ENCODE measurements around the gene AGFG2. TPM values are rescaled to one million over a fixed set of nuclear protein-coding genes. Genes with fewer than 3 reads are reported as not detected.

AGFG2 gene
- total and polyA plus RNA-seq, 8 donors = 7.9 to 154 (median 12.8) TPM

DNA sequence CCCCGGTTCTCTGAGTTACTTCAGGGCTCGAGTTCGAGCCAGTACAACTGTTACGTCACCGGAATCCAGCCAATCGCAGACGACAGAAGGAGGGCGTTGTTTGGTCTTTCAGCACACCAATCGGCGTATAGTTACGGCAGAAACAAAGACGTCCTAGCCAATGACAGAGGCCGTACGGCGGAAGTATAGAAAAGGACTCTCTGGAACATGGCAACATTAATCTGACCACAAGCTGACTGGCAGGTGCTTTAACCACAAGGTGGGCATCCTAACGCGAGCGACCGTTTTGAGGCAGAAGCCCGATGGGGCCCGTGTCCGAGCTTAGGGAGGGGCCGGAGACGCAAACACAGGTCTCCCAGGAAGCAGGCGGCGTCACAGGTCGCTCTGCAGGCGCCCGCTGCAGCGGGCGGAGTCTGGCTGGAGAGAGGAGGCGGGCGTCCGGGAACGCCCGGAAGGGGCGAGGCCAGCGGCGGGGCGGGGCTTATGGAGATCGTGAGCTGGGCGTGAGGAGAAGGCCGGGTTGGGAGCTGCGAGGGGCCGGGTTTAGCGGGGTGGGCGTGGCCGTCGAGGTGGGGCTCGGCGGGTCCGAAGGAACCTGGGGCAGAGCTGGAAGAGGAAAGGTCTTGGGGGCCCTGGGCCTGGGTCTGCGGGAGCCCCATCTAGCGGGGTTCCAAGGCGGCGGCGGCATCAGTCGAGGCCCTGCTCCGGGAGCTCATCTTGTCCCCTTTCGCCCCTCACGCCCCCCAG lies 73.2 kb downstream of the AGFG2 start, which contains the start of gene MOSPD3:
TSS of gene MOSPD3 (plus strand) at position 558 of the 747 bp plus-strand sequence. CDS start 252 bp downstream, outside the sequence.
- peak; percentile 99 to 100 for DNase-seq
- Histone ChIP-seq H3K4me1 (peaks cover 9 to 22% (median 20%) of the 10 kb centered on the region in 4 donors), H3K9me3 (no peaks in the 10 kb centered on the region), H3K4me3 (peak within 1 kb of the TSS; percentile 70 to 89 (median 86)), H3K27ac (peak within 1 kb of the TSS; percentile 88 to 98 (median 96)), H3K27me3 (no peaks in the 10 kb centered on the region), H3K36me3 (peaks cover 0 to 22% (median 14%) of the 10 kb centered on the region in 4 donors)
- TF ChIP-seq POLR2A (IDR thresholded peaks at IDR 0.05) = peak in 2 of 4 donors; percentile 8 to 23
- TF ChIP-seq POLR2AphosphoS5 (IDR thresholded peaks at IDR 0.05) = peak; percentile 56 to 86 (median 82)
- TF ChIP-seq, protein P1, sequence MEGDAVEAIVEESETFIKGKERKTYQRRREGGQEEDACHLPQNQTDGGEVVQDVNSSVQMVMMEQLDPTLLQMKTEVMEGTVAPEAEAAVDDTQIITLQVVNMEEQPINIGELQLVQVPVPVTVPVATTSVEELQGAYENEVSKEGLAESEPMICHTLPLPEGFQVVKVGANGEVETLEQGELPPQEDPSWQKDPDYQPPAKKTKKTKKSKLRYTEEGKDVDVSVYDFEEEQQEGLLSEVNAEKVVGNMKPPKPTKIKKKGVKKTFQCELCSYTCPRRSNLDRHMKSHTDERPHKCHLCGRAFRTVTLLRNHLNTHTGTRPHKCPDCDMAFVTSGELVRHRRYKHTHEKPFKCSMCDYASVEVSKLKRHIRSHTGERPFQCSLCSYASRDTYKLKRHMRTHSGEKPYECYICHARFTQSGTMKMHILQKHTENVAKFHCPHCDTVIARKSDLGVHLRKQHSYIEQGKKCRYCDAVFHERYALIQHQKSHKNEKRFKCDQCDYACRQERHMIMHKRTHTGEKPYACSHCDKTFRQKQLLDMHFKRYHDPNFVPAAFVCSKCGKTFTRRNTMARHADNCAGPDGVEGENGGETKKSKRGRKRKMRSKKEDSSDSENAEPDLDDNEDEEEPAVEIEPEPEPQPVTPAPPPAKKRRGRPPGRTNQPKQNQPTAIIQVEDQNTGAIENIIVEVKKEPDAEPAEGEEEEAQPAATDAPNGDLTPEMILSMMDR (IDR thresholded peaks at IDR 0.05) = peak in 1 of 7 experiments; percentile 21
- peak; percentile 19 for TF ChIP-seq EP300 (IDR thresholded peaks at IDR 0.05)
- intact Hi-C loops (cut with DNase I; ENCODE audit: low total_unique reads) = no loop called here
- WGBS, 5 donors = 0 to 1% (median 0%) methylated on average over 24 to 61 of the region's 61 CpGs

DNA sequence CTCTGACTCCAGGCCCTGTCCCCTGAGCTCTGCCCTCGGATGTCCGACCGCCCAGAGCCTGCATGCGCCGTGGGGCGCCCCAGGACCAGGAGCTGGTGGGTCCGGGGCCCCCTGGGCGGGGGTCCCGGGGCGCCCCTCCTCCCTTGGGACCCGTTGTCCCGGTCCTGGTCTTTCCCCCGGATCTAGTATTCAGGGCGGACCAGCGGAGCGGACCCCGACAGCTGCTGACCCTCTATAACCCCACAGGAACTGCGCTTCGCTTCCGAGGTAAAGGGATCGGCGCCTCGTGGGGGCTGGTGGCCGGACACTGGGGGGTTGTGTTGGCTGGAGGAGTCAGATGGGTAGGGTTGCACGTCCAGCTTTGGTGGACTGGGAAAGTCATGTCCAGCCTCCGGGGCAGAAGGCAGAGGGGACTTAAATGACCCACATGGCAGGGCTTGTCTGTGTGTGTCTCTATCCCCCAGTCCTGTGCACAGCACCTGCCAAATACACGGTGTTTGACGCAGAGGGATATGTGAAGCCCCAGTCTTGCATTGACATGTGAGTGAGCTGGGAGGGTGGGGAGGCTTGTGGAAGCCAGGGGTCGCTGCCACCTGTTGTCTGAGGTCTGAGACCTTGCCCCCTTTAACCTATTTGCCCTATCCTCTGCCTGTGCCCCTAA lies 73.9 kb downstream of the AGFG2 start:
- peak in 1 of 2 donors; percentile 57 for DNase-seq
- peaks cover 9 to 22% (median 20%) of the 10 kb centered on the region in 4 donors for H3K4me1 ChIP-seq
- intact Hi-C loops (cut with DNase I; ENCODE audit: low total_unique reads) = no loop called here
- peak overlapping the region; percentile 70 to 89 (median 86) for H3K4me3 ChIP-seq
- WGBS, 5 donors = 1 to 6% (median 3%) methylated on average over 11 to 29 of the region's 29 CpGs
- H3K27me3 ChIP-seq = no peaks in the 10 kb centered on the region
- no peaks in the 10 kb centered on the region for H3K9me3 ChIP-seq
- TF ChIP-seq EP300 (IDR thresholded peaks at IDR 0.05) (no peak), POLR2A (IDR thresholded peaks at IDR 0.05) (no peak), POLR2AphosphoS5 (IDR thresholded peaks at IDR 0.05) (no peak)
- TF ChIP-seq, protein P1 (IDR thresholded peaks at IDR 0.05) = no peak
- H3K27ac ChIP-seq = peak overlapping the region; percentile 53 to 98 (median 95)
- H3K36me3 ChIP-seq = peaks cover 0 to 22% (median 14%) of the 10 kb centered on the region in 4 donors

DNA sequence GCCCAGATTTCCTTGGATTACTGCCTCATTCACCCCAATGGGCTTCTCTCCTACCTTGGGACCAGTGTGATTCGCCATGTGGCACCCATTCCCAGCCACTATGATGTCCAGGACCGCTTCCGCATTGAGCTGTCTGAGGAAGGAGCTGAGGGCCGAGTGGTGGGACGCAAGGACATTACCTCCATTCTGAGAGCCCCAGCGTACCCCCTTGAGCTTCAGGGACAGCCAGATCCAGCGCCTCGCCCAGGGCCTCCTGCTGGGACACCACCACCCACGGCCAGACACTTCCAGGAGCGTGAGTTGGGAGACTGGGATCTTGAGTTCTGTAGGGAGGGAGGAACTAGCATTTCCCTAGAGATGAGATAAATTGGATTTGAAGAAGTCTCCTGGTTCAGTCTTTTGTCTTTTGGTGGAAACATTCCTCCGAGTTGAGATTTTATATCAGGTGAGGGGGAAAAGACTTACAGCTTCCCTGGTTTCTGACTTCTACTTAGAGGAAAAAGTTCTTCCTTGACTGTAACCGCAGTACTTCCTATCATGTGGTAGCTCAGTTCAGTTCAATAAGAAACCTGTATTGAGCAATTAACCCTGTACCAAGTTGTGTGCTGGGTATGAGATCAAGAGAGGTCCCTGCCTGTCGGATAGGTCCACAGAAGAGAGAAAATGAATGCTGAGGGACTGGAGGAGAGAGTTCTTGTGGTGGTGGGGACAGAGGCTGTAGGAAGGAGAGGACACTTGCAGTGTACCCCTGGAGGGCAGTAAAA lies 74.6 kb downstream of the AGFG2 start:
- TF ChIP-seq, protein P1 (IDR thresholded peaks at IDR 0.05) = no peak
- no peak for TF ChIP-seq POLR2AphosphoS5 (IDR thresholded peaks at IDR 0.05)
- TF ChIP-seq EP300 (IDR thresholded peaks at IDR 0.05) = no peak
- no peak for TF ChIP-seq POLR2A (IDR thresholded peaks at IDR 0.05)
- H3K9me3 ChIP-seq = no peaks in the 10 kb centered on the region
- no peak for DNase-seq
- intact Hi-C loops (cut with DNase I; ENCODE audit: low total_unique reads) = no loop called here
- 85 to 96% (median 88%) methylated on average over 7 to 13 of the region's 13 CpGs for WGBS, 5 donors
- H3K4me3 ChIP-seq = peak overlapping the region; percentile 70 to 89 (median 86)
- peaks cover 9 to 22% (median 20%) of the 10 kb centered on the region in 4 donors for H3K4me1 ChIP-seq
- no peaks in the 10 kb centered on the region for H3K27me3 ChIP-seq
- peaks cover 0 to 22% (median 14%) of the 10 kb centered on the region in 4 donors for H3K36me3 ChIP-seq
- H3K27ac ChIP-seq = peak overlapping the region in 2 of 5 donors; percentile 88 to 98

All from stomach (tissue), 9 donors.